HepG2 (cell line): ENCODE results near the gene TXNRD2.

ENCODE experiments used
- GATA4 ChIP-seq: sonication (generic); IDR thresholded peaks from 2 replicates; pipeline ENCODE4 v1.6.1; 2016; ENCODE audit warnings: antibody characterized with exemption, low read depth, borderline replicate concordance
- MAFK ChIP-seq, 2 experiments: IDR thresholded peaks in 1 of 2; conservative IDR thresholded peaks in 1 of 2; 2 replicates each; pipeline ENCODE4 v1.6.1; 2011; ENCODE audit warnings: improper control_type of control experiment in 2 of 2, low read length in 2 of 2

GRCh38 chr22:19979712-19980493 is 38.3 kb upstream of the TXNRD2 start:
- TF ChIP-seq MAFK (conservative IDR thresholded peaks at IDR 0.05 in 1 of 2, IDR thresholded peaks at IDR 0.05 in 1 of 2; ENCODE audit: low read length in 2 of 2) (no peak), GATA4 (no peak)
